Embryonic facial prominence (tissue), 1 donor: ENCODE results near the gene UCP2.

Source experiments
- DNase-seq: peaks from one replicate; pipeline ENCODE4 v3.0.0-alpha.2; 2016; ENCODE audit errors: extremely low spot score

UCP2 gene

DNA sequence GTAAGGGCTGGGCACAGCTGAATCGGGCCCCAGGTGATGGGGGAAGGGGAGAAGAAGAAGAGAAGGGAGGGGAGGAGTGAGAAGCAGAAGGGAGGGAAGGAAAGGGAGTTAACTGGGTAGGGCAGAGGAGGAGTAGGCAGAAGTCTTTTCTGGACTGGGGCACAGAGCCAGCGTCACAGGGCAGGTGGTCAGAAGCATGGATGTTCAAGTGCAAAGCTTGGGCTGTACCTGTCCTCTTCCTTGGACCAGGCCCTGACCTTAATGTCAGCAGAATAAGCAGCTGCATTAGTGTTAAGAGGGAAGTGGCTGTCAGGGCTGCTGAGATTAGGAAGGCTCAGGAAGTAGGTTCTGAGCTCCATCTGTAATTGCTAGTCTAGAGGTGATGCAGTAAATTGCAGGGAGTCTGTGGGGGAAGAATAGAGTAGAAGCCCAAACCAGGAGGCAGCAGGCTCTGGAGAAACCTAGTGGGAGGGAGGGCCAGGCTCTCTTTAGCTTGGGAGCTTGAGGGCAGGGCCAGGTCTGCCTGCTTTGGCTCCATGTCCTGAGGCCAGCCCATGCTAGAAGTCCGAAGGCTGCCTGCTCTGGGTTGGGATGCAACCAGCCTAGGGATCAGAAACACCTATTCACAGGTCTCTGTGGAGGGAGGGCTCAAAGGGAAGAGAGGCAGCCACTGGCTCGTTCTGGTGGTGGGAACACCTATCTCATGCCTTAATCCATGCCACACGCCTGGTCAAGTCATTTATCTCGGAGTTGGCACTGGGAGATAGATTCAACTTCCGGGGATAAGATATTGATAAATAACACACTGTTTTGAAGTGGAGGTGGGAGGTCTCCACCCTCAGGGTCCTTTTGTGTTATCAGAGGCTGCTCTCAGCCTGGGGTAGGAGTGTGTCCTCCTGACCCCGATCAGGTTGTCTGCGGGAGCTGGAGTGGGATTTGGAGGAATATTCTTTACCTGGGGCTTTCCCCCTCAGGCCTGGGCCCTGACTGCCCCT lies 28.0 kb upstream of the UCP2 start:
- no peak for DNase-seq

DNA sequence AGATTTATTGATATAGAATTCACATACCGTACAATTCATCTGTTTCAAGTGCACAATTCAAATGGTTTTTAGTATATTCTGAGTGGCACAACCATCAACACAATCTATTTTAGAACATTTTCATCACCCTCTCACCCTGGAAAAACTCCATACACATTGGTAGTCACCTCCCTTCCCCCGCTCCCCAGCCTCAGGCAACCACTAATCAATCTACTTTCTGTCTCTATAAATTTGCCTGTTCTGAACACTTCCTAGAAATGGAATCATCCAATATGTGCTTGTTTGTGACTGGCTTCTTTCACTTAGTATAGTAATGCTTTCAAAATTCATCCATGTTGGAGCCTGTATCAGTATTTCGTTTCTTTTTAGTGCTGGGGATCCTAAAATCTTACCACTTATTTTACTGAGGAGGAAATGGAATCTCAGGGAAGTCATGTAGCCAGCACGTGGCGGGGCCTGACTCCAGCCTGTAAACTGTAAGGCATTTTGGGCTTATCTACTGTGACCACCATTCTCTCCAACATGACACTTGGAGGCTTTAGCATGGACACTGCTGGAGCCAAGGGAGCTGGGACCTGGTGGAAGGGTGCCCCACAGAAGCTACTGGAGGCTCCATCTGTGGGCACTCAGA lies 27.1 kb upstream of the UCP2 start:
- no peak for DNase-seq

DNA sequence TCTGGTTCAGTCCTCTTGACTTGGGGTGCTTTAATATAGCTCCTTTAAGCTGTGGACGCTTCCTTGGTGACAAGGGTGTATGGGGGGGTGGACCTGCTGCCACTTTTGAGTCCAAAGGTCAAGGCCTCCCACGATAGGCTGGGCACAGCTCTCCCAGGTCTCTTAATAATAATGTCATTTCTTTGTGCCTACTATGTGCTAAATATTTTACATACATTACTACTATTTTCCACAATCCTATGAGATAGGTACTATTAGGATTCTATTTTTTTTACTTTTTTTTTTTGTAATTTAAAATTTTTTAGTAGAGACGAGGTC lies 26.5 kb upstream of the UCP2 start:
- no peak for DNase-seq

DNA sequence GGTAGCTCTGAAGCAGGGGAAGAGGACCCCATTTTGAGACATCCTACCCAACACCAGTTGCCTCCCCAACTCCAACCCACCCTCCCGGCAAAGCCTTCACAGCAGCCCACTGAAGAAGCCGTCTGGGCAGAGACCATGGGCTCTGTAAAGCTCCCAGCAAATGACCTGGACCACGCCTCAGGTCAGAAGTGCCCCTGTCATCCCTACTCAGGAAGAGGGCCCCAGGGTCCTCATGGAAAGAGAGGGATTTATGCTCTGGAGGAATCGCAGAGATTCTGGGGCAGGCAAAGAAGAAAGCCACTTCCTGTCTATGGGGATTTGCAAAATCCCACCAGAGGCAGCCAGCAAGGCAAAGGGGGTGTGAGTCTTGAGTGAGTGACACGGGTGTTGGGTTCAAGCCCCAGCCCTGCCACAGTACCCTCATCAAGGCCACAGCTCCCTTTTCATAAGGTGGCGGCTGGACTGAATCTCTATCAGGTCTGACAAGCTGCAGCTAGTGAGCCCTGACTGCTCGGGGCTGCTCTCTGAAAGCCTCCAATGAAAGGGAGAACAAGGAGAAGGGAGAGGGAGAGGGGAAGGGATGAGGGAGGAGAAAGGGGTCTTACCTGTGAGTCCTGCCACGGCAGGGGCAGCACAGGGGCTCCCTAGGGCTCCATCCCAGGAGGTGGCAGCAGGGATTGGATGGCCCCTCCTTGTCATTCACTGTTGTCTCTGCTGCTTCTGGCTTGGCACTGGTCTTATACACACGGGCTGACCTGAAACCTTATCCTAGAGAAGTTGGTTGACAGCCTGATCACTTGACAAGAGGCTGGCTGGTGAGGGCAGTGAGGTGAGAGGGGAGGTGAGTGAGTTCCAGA lies 26.0 kb upstream of the UCP2 start, which contains the start of gene UCP3:
UCP3 (minus strand) TSS at position 713 of the 857 bp plus-strand sequence. CDS start 2,043 bp downstream, outside the sequence.
- DNase-seq = no peak

DNA sequence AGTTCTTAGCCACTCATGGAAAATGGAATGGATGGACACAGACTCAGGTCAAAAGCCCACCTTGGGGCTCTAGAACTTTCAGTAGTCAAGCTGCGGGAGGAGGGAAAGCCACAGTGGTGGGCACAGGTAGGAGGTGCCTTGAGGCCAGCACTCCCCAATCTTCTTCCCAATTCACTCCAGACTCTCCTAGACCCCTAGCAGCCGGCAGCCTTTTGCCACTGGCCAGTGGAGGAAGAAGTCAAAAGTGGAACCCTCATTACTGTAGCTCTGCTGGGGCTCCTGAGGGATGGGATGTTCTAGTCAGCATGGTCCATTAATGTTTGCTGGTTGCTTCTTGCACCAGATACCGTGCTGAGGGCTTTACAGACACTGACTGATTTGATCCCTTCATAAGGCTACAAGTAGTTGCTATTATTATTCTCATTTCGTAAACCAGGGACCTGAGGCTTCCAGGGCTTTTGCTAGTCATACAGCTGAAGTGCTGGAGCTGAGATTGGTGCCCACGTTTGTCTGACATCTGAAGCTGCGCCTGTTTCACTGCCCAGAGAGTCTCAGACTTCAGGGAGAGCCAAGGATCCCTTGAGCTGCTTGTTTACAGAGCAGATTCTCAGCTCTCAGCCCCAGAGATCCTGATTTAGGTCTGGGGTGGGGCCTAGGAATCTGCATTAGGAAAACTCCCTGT lies 25.2 kb upstream of the UCP2 start:
- no peak for DNase-seq

DNA sequence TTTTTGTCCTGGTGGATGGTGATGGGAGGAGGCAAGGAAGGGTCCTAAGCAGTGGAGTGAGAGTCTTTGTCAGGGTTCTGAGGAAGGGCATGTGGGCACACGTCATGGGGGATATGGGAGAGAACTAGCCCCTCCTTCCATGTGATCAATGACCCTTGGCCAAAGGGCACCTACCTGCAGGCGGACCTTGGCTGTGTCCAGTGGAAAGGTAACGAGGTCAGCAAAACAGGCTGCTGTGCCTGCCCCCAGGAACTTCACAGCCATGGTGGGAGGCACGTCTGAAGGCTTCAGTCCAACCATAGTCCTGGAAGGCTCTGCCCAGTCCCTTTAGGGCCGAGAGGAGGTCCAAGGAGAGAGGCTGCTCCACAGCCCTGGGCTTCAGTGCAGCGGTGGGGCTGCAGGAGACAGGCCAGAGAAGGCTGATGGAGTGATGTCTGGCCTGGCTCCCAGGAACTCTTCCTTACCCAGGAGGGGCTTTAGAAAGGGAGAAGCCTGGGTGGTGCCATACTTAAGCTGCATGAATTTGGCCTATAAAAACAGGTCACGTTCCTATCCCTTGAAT lies 24.2 kb upstream of the UCP2 start:
- no peak for DNase-seq

DNA sequence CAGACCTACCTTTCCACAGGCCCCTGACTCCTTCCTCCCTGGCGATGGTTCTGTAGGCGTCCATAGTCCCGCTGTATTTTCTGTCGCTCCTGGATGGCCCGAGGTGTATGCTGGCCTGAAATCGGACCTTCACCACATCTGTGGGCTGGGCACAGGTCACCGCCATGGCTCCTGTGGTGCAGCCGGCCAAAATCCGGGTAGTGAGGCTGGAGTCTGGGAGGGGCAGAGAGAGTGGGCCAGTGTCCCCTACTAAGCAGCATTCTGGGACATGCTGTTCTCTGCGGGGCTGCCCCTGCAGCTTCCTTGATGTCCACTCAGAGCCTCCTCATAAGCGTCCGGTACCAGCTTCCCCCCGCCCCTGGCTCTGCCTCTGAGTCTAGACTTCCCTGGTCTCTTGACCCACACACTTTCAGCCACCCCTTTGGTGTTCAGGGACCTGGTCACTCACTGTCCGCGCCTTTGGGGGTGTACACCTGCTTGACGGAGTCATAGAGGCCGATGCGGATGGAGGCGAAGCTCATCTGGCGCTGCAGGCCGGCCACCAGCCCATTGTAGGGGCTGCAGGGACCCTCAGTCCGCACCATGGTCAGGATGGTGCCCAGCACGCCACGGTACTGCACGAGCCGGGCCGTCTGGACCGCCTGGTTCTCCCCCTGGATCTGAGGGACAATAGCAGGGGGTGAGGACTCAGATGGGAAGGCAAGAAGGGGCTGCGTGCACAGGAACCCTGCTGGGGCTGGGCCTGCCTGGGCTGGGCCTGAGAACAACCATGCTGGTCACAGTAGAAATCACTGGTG lies 23.3 kb upstream of the UCP2 start:
- DNase-seq = no peak

DNA sequence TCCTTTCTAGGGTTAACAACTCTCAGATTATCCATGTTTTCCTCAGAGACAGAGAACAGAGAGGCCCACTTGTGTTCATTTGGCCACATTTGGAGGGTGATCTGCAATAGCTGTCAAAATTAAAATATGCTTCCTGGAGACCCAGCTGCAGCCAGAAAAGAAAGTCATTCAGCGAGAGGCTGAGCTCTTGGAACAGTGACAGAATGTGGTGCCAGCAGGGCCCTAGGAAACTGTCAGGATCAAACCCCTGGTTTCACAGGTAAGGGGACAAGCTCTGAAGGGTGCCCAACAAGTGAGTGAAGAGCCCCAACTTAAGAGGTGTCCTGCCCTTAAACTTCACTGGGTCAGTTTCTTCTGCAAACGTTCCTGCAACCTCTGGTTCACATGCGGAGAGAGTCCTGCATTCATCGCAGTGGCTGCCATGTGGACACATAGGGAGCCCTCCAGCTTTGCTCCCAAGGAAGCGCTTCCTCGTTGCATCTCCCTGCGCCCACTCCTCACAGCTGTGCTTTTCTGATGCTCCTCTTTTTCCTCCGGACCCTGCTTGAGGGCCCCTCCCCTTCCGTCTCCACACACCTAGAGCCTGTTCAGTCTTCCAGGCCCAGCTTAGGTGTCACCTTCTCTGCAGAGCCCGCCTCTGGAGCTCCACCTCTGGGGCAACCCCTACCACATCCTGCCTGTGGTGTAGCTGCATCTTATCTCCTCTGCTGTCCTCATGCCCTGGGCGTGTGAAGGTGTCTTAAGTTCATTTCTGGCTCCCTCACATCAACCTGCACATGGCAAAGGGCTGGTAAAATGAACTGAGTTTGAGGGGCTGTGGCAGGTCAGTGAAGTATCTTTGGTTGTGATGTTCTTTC lies 22.3 kb upstream of the UCP2 start:
- DNase-seq = no peak

DNA sequence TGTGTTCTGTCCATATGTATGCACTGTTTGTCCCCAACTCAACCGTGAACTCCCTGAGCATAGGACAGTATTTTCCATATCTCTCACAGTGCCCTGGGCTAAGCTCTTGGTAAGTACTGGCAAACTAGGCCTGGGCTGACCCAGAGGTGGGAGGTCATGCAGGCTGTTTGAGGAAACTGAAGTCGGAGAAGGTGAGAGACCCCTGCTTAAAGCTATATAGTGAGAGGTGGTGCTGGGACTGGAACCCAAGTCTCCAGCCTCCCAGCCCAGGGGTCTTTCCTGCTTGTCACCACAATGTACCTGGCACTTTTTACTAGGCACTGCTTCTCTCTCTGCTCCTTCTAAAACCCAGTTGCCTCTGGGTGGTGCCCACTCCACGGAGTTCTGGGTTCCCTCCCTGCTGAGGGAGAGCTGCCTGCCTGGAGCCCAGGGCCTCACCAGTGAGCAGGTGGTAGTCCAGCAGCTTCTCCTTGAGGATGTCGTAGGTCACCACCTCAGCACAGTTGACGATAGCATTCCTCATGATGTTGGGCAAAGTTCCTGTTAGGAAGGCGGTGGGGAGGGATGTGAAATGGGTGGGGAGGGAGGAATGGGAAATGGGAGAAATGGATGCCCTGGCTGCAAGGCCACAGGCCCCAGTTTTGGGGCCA lies 21.5 kb upstream of the UCP2 start:
- DNase-seq = no peak

DNA sequence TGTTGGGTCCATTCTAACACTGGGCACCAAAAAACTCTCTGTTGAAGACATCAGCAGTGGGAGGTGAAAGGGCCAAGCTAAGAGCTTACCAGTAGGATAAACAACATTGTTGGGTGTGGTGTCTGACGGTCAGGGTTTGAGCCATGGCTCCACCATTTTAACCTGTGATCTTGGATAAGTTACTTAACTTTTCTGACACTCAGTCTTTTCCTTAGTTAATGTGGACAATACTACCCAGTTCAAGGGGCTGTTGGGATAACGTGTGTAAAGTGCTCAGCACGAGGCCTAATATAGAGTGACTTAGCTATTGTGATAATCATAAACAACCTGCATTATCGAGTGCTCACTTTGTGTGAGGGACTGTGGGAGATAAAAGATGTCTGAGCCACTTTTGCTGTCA lies 20.2 kb upstream of the UCP2 start:
- no peak for DNase-seq

DNA sequence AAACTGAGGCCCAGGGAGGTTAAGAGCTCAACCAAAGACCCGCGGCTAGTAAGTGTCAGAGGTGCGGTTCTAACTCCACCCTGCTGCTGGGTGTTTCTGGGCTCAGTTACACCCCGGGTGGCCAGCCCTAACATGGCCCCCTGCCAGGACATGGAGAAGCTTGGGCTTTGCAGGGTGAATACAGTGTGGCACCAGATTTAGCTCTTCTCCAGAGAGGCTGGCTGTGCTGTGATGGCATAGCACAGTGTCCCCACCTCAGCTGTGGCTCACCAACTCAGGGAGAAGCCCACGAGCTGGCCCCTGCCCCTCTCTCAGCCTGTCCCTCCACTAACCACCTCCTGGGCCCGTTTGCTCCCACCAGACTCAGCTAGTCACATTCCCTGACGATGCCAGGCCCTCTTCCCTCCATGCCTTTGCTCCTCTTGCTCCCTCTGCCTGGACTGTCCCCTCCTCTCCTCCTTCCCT lies 19.2 kb upstream of the UCP2 start:
- no peak for DNase-seq

DNA sequence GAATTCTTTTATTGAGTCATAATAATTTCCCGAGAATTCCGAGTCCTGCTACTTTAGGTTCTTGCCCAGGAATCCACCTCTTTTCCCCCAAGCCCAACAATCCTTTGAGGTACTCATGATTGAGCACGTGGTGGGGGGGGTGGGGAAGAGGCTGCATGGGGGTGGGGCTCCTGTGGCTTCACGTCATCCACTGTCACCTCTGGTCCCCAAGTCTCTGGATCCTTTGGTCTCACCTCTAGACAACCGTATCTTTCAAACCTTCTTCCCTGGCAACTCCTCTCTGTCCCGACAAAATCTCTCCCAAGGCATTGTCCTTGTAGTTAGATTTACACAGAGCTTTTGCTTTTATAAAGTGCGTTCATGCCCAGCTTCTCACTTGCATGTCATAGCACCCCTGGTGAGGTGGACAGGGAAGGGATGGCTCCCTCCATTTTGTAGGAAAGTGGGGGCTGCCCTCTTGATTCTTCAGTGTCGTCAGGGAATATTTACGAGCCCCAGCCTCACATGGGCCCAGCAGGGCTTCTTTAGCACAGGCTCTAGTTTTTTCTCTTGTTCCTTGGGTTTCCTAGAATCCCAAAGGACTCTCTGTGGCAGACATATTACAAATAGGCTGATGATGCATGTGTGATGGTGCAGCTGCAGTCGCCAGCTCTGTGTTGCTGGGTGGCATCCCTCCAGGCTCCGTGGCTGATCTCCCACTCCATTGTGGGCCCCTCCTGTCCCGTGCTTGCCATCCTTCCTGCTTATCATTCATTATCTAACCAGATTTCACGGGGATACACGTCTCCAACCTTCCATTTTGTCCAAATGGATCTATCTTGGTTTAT lies 17.9 kb upstream of the UCP2 start:
- DNase-seq = no peak

DNA sequence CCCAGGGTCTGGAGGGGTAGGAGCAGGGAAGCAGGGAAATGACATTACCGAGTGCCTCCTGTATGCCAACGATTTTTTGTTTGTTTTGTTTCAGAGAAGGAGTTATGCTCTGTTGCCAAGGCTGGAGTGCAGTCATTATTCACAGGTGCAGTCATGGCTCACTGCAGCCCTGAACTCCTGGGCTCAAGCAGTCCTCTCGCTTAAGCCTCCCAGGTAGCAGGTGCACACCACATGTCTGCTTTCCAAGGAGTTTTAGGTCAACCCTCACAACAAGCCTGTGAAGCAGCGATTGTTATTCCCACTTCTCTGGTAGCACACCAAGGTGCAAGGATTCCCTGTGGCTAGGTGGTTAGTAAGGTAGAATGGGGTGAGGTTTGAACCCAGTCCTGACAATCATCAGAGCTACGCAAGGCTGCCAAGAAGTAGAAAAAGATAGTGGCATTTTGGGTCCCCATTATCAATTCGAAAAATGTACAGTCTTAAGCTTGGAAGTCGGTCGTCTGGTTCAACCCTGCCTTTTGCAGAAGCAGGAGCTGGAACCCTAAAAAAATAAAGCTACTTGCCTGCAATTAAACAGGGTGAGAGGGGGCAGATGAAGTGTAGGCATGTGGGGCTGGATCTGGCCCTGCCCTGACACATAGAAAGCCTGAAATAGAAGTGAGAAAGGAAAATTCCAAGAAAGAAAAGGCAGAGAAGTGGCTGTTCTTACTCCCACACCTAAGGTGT lies 17.1 kb upstream of the UCP2 start:
- no peak for DNase-seq

DNA sequence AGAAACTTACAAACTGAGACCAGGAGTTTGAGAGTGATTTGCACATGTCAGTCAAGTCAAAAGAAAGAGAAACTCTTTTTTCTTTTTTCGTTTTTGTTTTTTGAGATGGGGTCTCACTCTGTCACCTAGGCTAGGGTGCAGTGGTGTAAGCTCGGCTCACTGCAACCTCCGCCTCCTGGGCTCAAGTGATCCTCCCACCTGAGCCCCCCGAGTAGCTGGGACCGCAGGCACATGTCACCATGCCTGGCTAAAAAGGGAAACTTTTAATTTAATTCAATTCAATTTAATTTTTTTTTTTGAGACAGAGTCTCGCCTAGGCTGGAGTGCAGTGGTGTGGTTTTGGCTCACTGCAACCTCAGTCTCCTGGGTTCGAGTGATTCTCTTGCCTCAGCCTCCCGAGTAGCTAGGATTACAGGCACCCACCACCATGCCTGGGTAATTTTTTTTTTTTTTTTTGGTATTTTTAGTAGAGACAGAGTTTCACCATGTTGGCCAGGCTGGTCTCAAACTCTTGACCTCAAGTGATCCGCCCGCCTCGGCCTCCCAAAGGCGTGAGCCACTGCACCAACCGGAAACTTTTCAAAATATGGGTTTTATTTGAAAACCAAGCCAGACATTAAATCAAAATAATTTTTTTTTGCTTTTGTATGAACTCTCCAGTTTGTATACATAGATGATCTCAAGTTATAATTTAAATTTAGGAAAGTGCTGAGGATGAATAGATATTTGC lies 16.4 kb upstream of the UCP2 start:
- DNase-seq = no peak

DNA sequence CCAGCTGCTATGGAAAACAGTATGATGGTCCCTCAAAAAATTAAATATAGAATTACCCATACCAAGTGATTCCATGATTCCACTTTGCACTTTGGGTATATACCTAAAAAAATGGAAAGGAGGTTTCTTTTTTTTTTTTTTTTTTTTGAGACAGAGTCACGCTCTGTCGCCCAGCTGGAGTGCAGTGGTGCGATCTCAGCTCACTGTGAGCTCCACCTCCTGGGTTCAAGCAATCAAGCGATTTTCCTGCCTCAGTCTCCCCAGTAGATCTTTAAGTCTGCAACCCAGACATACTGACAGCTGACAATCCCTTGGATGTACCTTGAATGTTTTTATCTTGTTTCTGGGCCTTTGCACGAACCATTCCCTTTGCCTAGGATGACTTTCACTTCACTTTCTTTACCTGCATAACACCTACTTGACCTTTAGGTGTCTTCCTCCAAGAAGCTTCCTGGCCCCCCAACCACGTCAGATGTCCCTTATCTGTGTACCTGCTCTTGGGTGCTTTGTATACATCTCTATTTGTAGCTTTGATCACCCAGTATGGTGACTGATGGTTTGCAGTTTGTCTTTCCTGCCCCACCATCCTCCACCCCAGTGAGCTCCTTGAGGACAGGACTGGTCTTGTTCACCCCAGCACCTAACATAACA lies 14.6 kb upstream of the UCP2 start:
- no peak for DNase-seq

DNA sequence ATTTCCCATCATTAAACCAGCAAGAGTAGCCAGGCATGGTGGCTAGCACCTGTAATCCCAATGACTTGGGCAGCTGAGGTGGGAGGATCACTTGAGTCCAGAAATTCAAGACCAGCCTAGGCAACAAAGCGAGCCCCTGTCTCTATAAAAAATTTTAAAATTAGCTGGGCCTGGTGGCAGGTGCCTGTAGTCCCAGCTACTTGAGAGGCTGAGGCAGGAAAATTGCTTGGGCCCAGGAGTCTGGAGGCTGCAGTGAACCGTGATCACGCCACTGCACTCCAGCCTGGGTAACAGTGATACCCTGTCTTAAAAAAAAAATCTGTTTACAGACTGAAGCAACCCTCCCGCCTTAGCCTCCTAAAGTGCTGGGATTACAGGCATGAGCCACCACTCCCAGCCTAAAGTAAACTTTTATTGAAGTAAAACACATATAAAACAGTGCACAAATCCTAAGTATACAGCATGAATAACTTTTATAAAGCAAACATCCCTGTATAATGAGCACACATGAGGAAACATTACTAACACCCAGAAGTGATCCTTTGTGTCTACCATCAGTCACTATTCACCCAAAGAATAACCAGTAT lies 13.6 kb upstream of the UCP2 start:
- no peak for DNase-seq
